IMR-90 (cell line): ENCODE measurements around the gene PADI6. TPM values are rescaled to one million over a fixed set of nuclear protein-coding genes. Genes with fewer than 3 reads are reported as not detected.

Source experiments
- ATAC-seq: fragments of 200-7000 bp; cut with Tn5 transposase; 2 replicates; pipeline ENCODE4 v1.9.1; 2020; ENCODE audit warnings: low read depth, mild to moderate bottlenecking, moderate library complexity
- BruUV-seq: library from RNA; stranded (reverse); fragments of 400-500 nt; replicated peaks from 2 replicates; lab custom pipeline; 2021; lab: Mats Ljungman, UMichigan
- CTCF ChIA-PET: fragments of 300-600 bp; formaldehyde crosslinking; extraction: SDS; loops from one replicate; lab custom pipeline; 2021; ENCODE audit warnings: antibody characterized with exemption; lab: Yijun Ruan, JAX
- POLR2A ChIA-PET: fragments of 300-600 bp; sonication (Branson Sonifier 250); formaldehyde crosslinking; loops from one replicate; lab custom pipeline; 2022; ENCODE audit warnings: antibody characterized with exemption; ENCODE audit not compliant: unreplicated experiment; lab: Charles Lee
- DNase-seq: peaks from one replicate; pipeline ENCODE4 v3.0.0; 2013
- H2AFZ ChIP-seq: replicated peaks from 2 replicates; pipeline ENCODE3; 2013; ENCODE audit warnings: low read length, mild to moderate bottlenecking; ENCODE audit not compliant: poor library complexity
- H2AK5ac ChIP-seq: 2 replicates; pipeline ENCODE4 v1.6.1; 2013; ENCODE audit warnings: low read depth, low read length, inconsistent platforms
- H2AK9ac ChIP-seq: replicated peaks from 2 replicates; pipeline ENCODE3; 2013; ENCODE audit warnings: mild to moderate bottlenecking, low read depth, low read length, moderate library complexity; ENCODE audit not compliant: poor library complexity
- H2BK120ac ChIP-seq: 2 replicates; pipeline ENCODE4 v1.6.1; 2013; ENCODE audit warnings: low read depth, low read length, inconsistent platforms
- H2BK15ac ChIP-seq: 3 replicates; pipeline ENCODE4 v1.6.1; 2013; ENCODE audit warnings: low read depth, low read length, inconsistent platforms
- H2BK20ac ChIP-seq: 2 replicates; pipeline ENCODE4 v1.6.1; 2013; ENCODE audit warnings: low read depth, mild to moderate bottlenecking, inconsistent platforms, low read length, moderate library complexity
- H2BK5ac ChIP-seq: 2 replicates; pipeline ENCODE4 v1.6.1; 2013; ENCODE audit warnings: mild to moderate bottlenecking, low read depth, low read length, inconsistent platforms; ENCODE audit not compliant: poor library complexity, severe bottlenecking
- H3K14ac ChIP-seq: replicated peaks from 2 replicates; pipeline ENCODE4 v1.6.1; 2013; ENCODE audit warnings: low read depth, low read length, inconsistent platforms
- H3K18ac ChIP-seq: 2 replicates; pipeline ENCODE4 v1.6.1; 2013; ENCODE audit warnings: low read depth, low read length, control low read depth
- H3K23ac ChIP-seq: 2 replicates; pipeline ENCODE4 v1.6.1; 2013; ENCODE audit warnings: low read depth, low read length, inconsistent platforms
- H3K27ac ChIP-seq: 2 replicates; pipeline ENCODE4 v1.5.1; 2013; ENCODE audit warnings: mild to moderate bottlenecking, control low read depth, low read length; ENCODE audit not compliant: insufficient read depth
- H3K27me3 ChIP-seq: 2 replicates; pipeline ENCODE4 v1.6.1; 2013; ENCODE audit warnings: low read length; ENCODE audit not compliant: control insufficient read depth, insufficient read depth
- H3K36me3 ChIP-seq: 2 replicates; pipeline ENCODE4 v1.6.1; 2013; ENCODE audit warnings: low read length, mixed read lengths; ENCODE audit not compliant: control insufficient read depth, insufficient read depth
- H3K4ac ChIP-seq: 2 replicates; pipeline ENCODE4 v1.6.1; 2013; ENCODE audit warnings: low read depth, low read length, inconsistent platforms
- H3K4me1 ChIP-seq: 2 replicates; pipeline ENCODE4 v1.6.1; 2013; ENCODE audit warnings: low read length, mixed read lengths; ENCODE audit not compliant: control insufficient read depth, insufficient read depth
- H3K4me2 ChIP-seq: 2 replicates; pipeline ENCODE4 v1.6.1; 2013; ENCODE audit warnings: low read depth, mild to moderate bottlenecking, control low read depth, low read length, moderate library complexity
- H3K4me3 ChIP-seq: 2 replicates; pipeline ENCODE4 v1.5.1; 2013; ENCODE audit warnings: low read depth, mild to moderate bottlenecking, control low read depth, low read length, moderate library complexity; ENCODE audit not compliant: insufficient read depth
- H3K56ac ChIP-seq: 2 replicates; pipeline ENCODE4 v1.6.1; 2013; ENCODE audit warnings: low read length, inconsistent platforms; ENCODE audit not compliant: insufficient read depth; ENCODE audit errors: extremely low read depth
- H3K79me1 ChIP-seq, 2 experiments: 2 replicates each; pipeline ENCODE4 v1.6.1; 2013; ENCODE audit warnings: low read length in 2 of 2, inconsistent platforms in 1 of 2, low read depth in 1 of 2
- H3K9ac ChIP-seq: 2 replicates; pipeline ENCODE4 v1.6.1; 2013; ENCODE audit warnings: low read depth, low read length, control low read depth
- H3K9me1 ChIP-seq: 2 replicates; pipeline ENCODE4 v1.6.1; 2013; ENCODE audit warnings: low read length, inconsistent platforms; ENCODE audit not compliant: insufficient read depth
- H3K9me3 ChIP-seq: 2 replicates; pipeline ENCODE4 v1.6.1; 2013; ENCODE audit warnings: low read length; ENCODE audit not compliant: control insufficient read depth, insufficient read depth
- H4K20me1 ChIP-seq: 2 replicates; pipeline ENCODE4 v1.6.1; 2013; ENCODE audit warnings: low read length, inconsistent platforms; ENCODE audit not compliant: insufficient read depth
- H4K5ac ChIP-seq: 2 replicates; pipeline ENCODE4 v1.6.1; 2013; ENCODE audit warnings: mild to moderate bottlenecking, low read depth, low read length, control low read depth
- H4K8ac ChIP-seq, 2 experiments: 2 replicates each; pipeline ENCODE4 v1.6.1; 2013; ENCODE audit warnings: low read depth in 2 of 2, low read length in 2 of 2, control low read depth in 1 of 2, inconsistent platforms in 1 of 2
- H4K91ac ChIP-seq: 2 replicates; pipeline ENCODE4 v1.6.1; 2013; ENCODE audit warnings: low read depth, low read length, inconsistent platforms; ENCODE audit not compliant: insufficient read depth
- CHD1 ChIP-seq: IDR thresholded peaks from 2 replicates; pipeline ENCODE4 v1.6.1; 2012; ENCODE audit warnings: low read depth, low read length, improper control_type of control experiment
- CTCF ChIP-seq: conservative IDR thresholded peaks from 2 replicates; pipeline ENCODE4 v1.5.1; 2012; ENCODE audit warnings: mild to moderate bottlenecking, low read depth, low read length, improper control_type of control experiment
- MXI1 ChIP-seq: IDR thresholded peaks from 2 replicates; pipeline ENCODE4 v1.6.1; 2012; ENCODE audit warnings: low read depth, mild to moderate bottlenecking, low read length, moderate library complexity, borderline replicate concordance
- USF2 ChIP-seq: fragments of 150-350 bp; IDR thresholded peaks from 2 replicates; pipeline ENCODE4 v1.6.1; 2017; ENCODE audit warnings: mild to moderate bottlenecking, antibody characterized with exemption, low read length, low read depth
- WGBS, 2 experiments: methylation state at CpG; one replicate each; pipeline versions ENCODE4 v1.1.5 to v1.1.7; 2013; ENCODE audit warnings: missing lambda C conversion rate in 2 of 2; ENCODE audit not compliant: insufficient read length in 1 of 2; ENCODE audit errors: extremely low coverage in 2 of 2; 5-methylcytosine and 5-hydroxymethylcytosine counted together
- dilution Hi-C: fragments of 300-500 bp; cut with HindIII; formaldehyde crosslinking; loops from one replicate; pipeline ENCODE4 v1.14.3; 2018; ENCODE audit warnings: low sequenced_read_pairs; ENCODE audit not compliant: unreplicated experiment
- in situ Hi-C: fragments of 300-500 bp; cut with MboI; formaldehyde crosslinking; loops from 3 replicates; pipeline ENCODE4 v1.14.3; 2019; ENCODE audit warnings: low sequenced_read_pairs, inconsistent platforms, mixed read lengths
- intact Hi-C: fragments of 100-400 bp; cut with micrococcal nuclease; formaldehyde crosslinking; loops from 2 replicates; pipeline ENCODE4 v1.10.0; 2022
- polyA plus RNA-seq, 3 experiments: library from polyadenylated mRNA; depleted of rRNA; stranded (reverse); fragments of >200 nt; gene quantifications; 2 replicates each; pipeline ENCODE4 v1.2.3, GENCODE V29; 2012; ENCODE audit warnings: low replicate concordance in 1 of 3
- total RNA-seq: library from RNA; depleted of rRNA; stranded (reverse); fragments of >200 nt; gene quantifications from 2 replicates; pipeline ENCODE4 v1.2.3, GENCODE V29; 2012
- TF ChIP-seq, protein P1 (sequence below): fragments of 150-350 bp; IDR thresholded peaks from 2 replicates; pipeline ENCODE4 v1.6.1; 2016; ENCODE audit warnings: low read depth, mild to moderate bottlenecking, low read length, moderate library complexity, borderline replicate concordance

Gene PADI6
- total and polyA plus RNA-seq, 2 of the 4 experiments (the other 2 are of a cell fraction), result not detected

GRCh38 chr1:17358557-17358956 is 13.4 kb upstream of the PADI6 start:
- no peak for DNase-seq
- intact Hi-C loops (no loop called here), dilution Hi-C loops (no loop called here), in situ Hi-C loops (no loop called here)
- H2BK15ac ChIP-seq, result no peak overlapping the region
- H3K9ac ChIP-seq, result no peak overlapping the region
- no peak overlapping the region for H2BK120ac ChIP-seq
- 100% methylated on average over 1 of the region's 4 CpGs; no CpG with 5 or more reads in 1 of the 2 experiments for WGBS, 2 experiments
- no peak overlapping the region for H3K14ac ChIP-seq
- H3K4me1 ChIP-seq, result no peaks in the 10 kb centered on the region
- TF ChIP-seq CTCF (no peak), CHD1 (no peak), USF2 (no peak), MXI1 (no peak)
- TF ChIP-seq, protein P1, sequence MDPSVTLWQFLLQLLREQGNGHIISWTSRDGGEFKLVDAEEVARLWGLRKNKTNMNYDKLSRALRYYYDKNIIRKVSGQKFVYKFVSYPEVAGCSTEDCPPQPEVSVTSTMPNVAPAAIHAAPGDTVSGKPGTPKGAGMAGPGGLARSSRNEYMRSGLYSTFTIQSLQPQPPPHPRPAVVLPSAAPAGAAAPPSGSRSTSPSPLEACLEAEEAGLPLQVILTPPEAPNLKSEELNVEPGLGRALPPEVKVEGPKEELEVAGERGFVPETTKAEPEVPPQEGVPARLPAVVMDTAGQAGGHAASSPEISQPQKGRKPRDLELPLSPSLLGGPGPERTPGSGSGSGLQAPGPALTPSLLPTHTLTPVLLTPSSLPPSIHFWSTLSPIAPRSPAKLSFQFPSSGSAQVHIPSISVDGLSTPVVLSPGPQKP, result no peak
- H3K9me1 ChIP-seq, result no peaks in the 10 kb centered on the region
- H3K9me3 ChIP-seq, result no peaks in the 10 kb centered on the region
- H2AK5ac ChIP-seq, result no peak overlapping the region
- H2BK20ac ChIP-seq, result no peak overlapping the region
- ChIA-PET CTCF (no interaction called here), POLR2A (no interaction called here)
- no peak overlapping the region for H2AFZ ChIP-seq
- no peak overlapping the region for H3K27ac ChIP-seq
- no peaks in the 10 kb centered on the region for H3K79me1 ChIP-seq
- no peak overlapping the region for H2BK5ac ChIP-seq
- no peaks in the 10 kb centered on the region for H4K20me1 ChIP-seq
- H2AK9ac ChIP-seq, result no peak overlapping the region
- no peak overlapping the region for H3K4me3 ChIP-seq
- ATAC-seq, result no peak
- BruUV-seq, result no TSS peak
- H3K23ac ChIP-seq, result no peak overlapping the region
- no peak overlapping the region for H4K8ac ChIP-seq
- peaks cover 24% of the 10 kb centered on the region for H3K27me3 ChIP-seq
- no peak overlapping the region for H3K56ac ChIP-seq
- no peaks in the 10 kb centered on the region for H3K36me3 ChIP-seq
- H3K18ac ChIP-seq, result no peak overlapping the region
- H3K4ac ChIP-seq, result no peak overlapping the region
- no peak overlapping the region for H4K91ac ChIP-seq
- no peak overlapping the region for H3K4me2 ChIP-seq
- no peak overlapping the region for H4K5ac ChIP-seq
